ENCODE results near the gene GORAB.

GORAB gene

DNA sequence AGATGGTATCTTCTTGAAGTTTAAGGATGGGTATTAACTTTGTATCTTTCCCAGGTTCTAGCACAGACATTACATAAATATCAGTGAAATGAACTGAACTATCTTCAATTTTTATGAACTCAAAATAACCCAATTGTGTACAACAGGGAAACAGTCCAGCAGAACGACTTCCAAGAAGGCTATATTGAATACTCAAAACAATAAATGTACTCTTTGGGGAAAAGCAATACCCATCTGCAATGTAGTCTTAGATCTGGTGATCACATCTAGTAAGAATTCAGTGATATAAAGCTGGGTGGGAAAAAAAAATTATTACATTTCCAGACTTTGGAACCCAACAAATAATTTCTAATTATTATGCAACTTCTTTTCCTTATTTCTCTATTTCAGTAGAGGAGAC is 33.1 kb upstream of the GORAB start:
- no peak overlapping the region for H3K4me3 ChIP-seq (replicated peaks; ENCODE audit: low read depth, low read length)
- DNase-seq (ENCODE audit: extremely low read depth, low read depth), result no peak
- TF ChIP-seq, protein P1, sequence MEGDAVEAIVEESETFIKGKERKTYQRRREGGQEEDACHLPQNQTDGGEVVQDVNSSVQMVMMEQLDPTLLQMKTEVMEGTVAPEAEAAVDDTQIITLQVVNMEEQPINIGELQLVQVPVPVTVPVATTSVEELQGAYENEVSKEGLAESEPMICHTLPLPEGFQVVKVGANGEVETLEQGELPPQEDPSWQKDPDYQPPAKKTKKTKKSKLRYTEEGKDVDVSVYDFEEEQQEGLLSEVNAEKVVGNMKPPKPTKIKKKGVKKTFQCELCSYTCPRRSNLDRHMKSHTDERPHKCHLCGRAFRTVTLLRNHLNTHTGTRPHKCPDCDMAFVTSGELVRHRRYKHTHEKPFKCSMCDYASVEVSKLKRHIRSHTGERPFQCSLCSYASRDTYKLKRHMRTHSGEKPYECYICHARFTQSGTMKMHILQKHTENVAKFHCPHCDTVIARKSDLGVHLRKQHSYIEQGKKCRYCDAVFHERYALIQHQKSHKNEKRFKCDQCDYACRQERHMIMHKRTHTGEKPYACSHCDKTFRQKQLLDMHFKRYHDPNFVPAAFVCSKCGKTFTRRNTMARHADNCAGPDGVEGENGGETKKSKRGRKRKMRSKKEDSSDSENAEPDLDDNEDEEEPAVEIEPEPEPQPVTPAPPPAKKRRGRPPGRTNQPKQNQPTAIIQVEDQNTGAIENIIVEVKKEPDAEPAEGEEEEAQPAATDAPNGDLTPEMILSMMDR (IDR thresholded peaks at IDR 0.05; ENCODE audit: low read depth, low read length, missing control alignments), result no peak

DNA sequence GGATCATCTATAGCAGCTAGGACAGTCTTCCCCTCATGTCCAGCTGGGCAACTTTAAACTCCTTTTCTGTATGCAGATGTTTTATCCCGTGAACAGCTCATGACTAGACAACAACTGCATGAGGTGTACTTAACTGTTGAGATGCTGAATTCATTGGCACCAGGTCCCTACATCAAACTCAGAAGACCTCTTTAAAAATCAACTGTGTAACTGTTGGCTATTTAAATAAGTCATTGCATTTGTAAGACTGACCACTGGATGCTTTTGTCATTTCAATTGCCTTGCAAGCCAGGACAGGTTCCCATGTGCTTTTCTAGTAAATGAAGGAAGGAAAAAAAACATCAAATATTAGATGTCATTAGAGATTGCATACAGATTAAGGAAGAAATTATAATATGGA is 28.3 kb upstream of the GORAB start:
- TF ChIP-seq, protein P1 (IDR thresholded peaks at IDR 0.05; ENCODE audit: low read depth, low read length, missing control alignments), result no peak
- no peak for DNase-seq (ENCODE audit: extremely low read depth, low read depth)
- H3K4me3 ChIP-seq (replicated peaks; ENCODE audit: low read depth, low read length), result no peak overlapping the region

DNA sequence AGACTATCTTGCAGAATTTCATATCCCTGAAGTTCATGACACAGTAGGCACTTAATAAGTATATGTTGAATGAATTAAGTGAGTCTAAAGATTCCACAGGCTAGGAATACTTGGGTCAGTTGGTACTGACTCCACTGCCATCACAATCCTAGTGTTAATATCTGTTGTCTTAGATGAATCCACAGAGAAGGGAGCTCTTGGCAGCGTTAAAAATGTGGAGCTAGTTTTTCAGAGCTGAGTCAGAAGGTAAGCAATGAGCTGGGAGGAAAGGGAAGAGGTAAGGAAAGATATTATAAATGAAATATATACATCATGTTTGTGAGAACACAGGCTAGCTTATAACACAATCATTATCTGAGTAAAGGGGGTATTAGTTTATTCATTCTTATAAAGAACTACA is 21.8 kb upstream of the GORAB start:
- H3K4me3 ChIP-seq (replicated peaks; ENCODE audit: low read depth, low read length), result no peak overlapping the region
- DNase-seq (ENCODE audit: extremely low read depth, low read depth), result no peak
- TF ChIP-seq, protein P1 (IDR thresholded peaks at IDR 0.05; ENCODE audit: low read depth, low read length, missing control alignments), result no peak

DNA sequence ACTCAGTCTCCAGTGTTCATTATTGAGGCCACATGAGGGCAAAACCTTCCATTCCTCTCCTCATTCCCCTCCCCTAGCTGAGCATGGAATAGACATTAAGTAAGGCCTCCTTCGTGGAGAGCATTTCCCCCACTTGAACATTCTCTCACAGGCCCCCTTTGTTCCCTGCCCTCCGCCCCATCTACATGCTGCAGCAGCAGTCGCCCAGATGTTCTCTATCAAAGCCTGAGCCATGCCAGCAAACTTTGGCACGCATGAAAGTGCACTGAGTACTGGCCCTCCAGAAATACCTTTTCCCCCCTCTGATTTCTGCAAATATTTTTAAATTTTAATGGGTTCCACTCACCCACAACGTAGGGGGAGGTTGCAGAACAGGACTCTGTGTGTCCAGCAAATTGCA is 20.9 kb upstream of the GORAB start:
- DNase-seq (ENCODE audit: extremely low read depth, low read depth), result no peak
- TF ChIP-seq, protein P1 (IDR thresholded peaks at IDR 0.05; ENCODE audit: low read depth, low read length, missing control alignments), result no peak

DNA sequence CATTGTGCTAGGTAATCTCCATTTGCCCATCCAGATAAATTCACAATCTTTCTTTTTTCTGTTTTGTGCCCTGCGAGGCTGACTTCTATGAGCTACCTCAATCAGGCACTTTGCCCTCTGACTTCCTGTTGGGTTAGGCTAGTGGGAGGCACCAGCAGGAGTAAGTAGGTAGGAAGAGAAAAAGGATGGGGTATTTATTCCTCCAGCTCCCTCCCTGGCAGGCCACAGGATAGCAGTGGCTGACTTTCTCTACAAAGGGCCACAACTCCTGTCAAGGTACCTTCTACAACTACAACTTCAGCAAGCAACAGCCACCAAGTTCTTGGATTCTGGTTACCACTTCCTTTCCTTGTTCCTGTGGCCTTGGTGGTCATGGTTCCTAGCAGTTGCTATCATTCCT is 18.8 kb upstream of the GORAB start:
- H3K4me3 ChIP-seq (replicated peaks; ENCODE audit: low read depth, low read length), result no peak overlapping the region
- DNase-seq (ENCODE audit: extremely low read depth, low read depth), result no peak
- TF ChIP-seq, protein P1 (IDR thresholded peaks at IDR 0.05; ENCODE audit: low read depth, low read length, missing control alignments), result no peak

More for the DNA sequence above, 20.9 kb upstream of the GORAB start:
- H3K4me3 ChIP-seq (replicated peaks; ENCODE audit: low read depth, low read length), result no peak overlapping the region

DNA sequence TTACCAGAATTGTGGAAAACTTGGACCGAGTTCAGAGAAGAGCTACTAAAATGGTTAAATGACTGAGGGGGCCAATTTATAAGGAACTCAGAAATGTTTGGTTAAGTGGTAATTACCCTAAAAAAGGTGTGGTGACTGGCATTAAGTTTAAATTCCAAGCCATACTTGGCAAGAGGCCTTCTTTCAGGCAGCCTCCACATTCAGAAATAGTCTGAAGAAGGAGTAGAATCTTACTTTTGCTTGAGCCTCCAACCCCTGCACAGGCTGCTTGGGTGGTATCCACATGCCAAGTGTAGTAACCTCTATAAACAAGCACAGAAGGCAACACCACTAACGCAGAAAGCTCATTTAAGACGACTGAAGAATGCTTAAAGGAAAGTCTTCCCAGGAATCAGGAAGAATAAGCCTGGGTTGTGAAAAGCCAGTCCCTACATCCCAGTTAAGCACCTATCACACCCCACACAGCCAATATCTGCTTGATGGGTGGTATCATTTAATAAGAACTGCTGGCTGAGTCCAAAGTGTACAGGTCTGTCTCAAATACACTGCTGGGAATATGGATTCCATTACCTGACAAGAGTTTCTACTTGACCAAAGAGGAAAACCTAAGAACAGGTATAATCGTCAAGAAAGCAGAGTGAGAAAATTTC is 13.7 kb upstream of the GORAB start:
- no peak overlapping the region for H3K4me3 ChIP-seq (replicated peaks; ENCODE audit: low read depth, low read length)
- TF ChIP-seq, protein P1 (IDR thresholded peaks at IDR 0.05; ENCODE audit: low read depth, low read length, missing control alignments), result no peak
- no peak for DNase-seq (ENCODE audit: extremely low read depth, low read depth)

DNA sequence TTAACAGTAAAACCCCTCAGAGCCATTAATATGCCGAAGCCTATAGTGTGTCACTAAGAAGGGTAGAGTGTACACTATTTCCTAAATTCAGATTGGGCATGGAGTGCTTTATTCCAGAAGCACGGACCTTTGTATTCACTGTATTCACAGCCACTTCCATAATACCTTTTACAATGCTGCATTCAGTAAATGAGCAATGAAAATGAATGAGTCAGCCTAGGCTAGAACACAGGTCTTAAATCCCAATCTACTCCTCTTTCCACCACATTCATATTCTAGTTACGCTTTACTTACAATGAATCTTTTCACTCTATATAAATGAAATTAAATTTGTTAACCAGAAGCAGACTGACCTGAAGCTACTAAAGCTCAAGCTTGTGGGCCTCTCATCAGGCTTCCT is 13.0 kb upstream of the GORAB start:
- DNase-seq (ENCODE audit: extremely low read depth, low read depth), result no peak
- no peak overlapping the region for H3K4me3 ChIP-seq (replicated peaks; ENCODE audit: low read depth, low read length)
- TF ChIP-seq, protein P1 (IDR thresholded peaks at IDR 0.05; ENCODE audit: low read depth, low read length, missing control alignments), result no peak

All from HFF-Myc (cell line).